ENCODE measurements around the gene SHD.
"Not testable (repeated sequence)": the region's sequence is repeated elsewhere in the genome, so short reads cannot be mapped to it uniquely, and the experiment has no call there.

SHD gene

DNA sequence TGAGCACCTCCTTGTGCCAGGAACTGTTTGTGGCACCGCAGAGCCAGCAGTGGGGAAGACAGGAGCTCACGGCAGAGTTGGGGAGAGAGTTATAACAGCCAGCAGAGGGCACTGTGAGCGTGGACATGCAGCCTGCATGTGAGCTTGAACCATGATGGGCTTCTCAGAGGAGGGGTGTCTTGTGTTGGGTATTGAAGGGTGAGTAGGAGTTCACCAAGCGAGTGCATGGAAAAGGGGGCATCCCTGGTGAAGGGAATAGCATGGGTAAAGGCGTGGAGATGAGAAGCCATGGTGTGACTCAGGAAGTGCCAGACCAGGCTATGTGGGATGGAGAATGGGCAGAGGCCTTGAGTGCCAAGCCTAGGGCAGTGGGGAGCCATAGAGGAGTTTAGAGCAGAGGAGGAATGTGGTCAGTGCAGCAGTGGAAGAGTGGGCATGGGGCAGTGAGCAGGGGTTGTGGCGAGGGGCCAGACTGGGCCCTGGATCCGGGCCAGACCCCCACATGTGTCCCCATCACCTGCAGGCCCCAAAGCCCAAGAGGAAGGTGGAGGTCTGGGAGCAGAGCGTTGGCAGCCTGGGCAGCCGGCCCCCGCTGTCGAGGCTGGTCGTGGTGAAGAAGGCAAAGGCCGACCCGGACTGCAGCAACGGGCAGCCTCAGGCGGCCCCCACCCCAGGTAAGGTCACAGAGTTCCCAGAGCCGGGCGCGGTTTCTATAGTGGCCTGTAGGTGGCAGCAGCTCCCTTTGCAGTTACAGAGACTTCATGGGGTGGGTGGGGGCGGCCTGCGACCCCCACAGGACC lies 11.8 kb upstream of the SHD start:
- peak; percentile 59 to 68 for DNase-seq

DNA sequence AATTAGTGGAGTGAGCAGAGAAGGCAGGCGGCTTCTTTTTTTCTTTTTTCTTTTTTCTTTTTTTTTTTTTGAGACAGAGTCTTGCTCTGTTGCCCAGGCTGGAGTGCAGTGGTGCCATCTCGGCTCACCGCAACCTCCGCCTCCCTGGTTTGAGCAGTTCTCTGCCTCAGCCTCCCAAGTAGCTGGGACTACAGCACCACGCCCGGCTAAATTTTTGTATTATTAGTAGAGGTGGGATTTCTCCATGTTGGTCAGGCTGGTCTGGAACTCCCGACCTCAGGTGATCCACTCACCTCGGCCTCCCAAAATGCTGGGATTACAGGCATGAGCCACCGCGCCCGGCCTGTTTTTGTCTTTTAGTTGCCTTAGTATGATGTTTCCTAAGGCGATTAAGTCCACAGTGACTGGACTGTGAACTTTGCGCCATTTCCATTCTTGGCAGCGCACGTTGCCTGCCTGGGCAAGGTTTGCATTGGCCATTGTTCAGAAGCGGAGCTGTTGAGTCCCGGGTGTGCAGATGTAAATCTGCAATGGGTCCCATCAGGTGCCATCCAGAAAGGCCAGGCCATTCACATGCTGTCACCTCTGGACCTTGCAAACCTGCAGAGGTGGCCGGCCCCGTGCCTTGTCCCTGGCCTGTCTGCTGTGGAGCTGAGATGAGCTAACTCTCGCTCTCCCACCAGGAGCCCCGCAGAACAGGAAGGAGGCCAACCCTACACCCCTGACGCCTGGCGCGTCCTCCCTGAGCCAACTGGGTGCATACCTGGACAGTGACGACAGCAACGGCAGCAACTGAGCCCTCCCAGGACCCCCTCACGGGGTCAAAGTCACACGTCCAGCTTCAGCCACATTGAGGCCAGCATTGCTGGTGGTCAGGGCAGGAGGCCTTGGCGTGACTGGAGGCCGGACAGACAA lies 10.9 kb upstream of the SHD start:
- DNase-seq, result no peak

DNA sequence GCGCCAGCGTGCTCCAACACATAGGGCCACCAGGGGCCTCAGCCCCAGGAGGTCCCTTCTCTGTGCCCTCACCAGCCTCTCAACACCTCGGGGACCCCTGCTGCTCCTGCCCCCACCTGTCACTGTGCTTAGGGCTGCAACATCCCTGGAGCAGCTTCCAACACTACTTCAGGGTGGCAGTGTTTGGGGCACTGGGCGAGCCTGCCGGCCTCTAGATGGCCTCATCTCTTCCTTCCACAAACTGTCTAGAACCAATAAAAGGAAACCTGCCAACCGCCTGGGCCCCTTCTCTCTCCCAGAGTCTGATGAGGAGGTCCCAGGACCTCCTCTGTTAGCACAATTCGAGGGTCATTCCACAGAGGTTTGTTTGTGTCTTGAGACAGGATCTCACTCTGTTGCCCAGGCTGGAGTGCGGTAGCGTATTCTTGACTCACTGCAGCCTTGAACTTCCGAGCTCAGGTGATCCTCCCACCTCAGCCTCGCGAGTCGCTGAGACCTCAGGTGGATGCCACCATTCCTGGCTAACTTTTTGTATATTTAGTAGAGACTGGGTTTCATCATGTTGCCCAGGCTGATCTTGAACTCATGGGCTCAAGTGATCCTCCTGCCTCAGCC lies 10.1 kb upstream of the SHD start:
- no peak for DNase-seq

DNA sequence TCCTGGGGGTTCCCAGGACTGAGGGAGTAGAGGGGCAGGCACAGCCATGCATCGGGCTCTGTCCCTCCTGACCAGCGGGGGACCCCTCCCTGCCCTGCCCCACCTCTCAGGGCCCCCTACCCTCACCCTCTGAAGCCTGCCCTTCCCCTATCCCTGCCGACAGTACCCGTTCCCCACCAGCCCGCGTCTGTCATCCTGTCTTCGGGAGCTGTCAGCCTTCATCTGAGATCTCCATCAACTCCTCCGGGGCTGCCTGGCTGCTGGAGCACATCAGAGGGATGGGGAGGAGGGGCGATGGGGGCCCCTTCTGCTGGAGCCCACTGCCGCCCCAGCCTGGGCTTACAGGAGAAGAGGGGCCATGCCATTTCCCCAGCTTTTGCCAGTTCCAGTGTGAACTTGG lies 6.2 kb upstream of the SHD start:
- no peak for DNase-seq

DNA sequence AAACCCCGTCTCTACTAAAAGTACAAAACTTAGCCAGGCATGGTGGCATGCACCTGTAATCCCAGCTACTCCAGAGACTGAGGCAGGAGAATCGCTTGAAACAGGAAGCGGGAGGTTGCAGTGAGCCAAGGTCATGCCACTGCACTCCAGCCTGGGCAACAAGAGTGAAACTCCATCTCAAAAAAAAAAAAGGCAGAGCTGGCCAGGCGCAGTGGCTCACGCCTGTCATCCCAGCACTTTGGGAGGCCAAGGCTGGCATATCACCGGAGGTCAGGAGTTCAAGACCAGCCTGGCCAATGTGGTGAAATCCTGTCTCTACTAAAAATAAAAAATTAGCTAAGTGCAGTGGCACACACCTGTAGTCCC lies 4.8 kb upstream of the SHD start:
- not testable (repeated sequence) for DNase-seq

DNA sequence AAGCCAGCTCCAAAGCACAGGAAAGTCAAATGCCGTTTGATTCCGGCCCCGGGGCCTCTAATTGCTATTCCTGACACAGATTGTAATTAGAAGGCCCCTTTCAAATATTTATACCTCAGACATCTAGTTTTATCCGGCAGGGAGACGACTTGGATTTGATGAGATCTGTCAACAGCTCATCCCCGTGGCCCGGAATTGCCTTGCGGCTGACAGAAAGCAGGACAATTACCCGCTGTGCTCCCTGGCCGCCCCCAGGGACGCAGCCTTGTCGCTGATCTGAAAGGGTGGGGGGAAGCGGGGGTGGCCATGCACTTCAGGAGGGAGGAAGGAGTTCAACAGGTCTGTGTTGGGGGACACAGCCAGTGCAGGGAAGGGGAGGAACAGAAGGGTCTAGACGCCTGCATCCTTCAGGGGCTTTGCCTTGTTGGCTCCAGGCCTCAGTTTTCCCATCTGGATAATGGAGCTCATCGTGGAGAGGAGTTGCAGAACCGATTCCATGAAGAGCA lies 1.8 kb upstream of the SHD start:
- no peak for DNase-seq

DNA sequence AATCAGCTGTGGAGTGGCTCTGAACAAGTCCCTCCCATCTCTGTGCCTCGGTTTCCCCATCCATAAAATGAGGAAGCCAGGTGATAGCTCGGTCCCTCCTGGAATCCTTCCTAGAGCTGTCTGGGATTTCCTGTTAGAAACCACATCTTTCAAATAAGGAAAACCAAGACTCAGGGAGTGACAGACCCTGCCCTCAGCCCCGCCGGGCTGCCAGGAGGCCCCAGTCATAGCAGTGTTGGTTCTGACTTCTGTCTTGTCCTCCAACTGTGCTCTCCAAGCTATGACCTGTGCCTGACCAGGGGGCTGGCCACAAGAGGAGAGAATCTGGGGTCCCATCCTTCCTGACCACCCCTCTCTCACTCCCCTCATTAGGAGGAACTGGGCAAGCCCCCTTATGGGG lies 1.1 kb upstream of the SHD start:
- no peak for DNase-seq

DNA sequence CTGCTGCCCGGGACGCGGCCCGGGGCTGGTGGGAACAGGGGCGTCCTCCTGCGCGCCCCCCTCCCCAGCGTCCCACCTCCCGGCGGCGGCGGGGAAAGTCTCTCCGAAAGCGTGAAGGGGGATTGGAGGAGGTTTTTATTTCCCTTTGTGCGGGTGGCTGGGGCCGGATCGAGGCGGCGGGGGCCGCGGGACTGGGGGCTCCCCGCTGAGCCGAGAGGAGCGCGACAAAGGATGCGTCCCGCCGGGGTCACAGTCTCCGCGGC lies 132 bp downstream of the SHD start:
- no peak for DNase-seq

DNA sequence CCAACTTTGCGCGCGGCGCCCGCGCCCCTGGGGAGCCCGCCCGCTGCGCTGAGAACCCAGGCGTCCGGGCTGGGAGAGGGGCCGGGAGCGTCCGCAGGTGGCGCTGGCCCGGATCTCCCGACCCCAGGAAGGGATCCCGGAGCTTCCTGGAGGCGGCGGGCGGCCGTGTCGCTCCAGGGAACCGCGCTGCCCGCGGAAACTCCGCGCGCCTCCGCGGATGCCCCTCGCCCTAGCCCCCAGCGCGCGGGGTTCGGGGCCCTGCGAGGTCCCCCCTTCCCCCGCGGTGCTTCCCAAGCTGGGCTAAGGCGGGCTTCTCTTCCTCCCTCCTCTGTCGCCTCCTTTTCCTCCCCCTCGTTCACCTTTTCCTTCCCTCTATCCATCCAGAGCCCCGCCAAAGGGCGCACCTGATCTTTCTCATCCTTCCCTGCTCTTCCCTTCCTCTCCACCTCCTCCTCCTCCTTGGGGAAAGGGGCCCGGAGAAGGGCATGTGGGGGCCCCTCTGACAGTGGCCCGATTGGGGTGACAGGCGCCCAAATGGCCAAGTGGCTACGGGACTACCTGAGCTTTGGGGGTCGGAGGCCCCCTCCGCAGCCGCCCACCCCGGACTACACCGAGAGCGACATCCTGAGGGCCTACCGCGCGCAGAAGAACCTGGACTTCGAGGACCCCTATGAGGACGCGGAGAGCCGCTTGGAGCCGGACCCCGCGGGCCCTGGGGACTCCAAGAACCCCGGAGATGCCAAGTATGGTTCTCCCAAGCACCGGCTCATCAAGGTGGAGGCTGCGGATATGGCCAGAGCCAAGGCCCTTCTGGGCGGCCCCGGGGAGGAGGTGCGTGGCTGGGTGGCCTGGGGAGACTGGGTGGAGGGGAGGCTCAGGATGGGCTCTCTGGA lies 710 bp downstream of the SHD start:
- DNase-seq, result no peak

DNA sequence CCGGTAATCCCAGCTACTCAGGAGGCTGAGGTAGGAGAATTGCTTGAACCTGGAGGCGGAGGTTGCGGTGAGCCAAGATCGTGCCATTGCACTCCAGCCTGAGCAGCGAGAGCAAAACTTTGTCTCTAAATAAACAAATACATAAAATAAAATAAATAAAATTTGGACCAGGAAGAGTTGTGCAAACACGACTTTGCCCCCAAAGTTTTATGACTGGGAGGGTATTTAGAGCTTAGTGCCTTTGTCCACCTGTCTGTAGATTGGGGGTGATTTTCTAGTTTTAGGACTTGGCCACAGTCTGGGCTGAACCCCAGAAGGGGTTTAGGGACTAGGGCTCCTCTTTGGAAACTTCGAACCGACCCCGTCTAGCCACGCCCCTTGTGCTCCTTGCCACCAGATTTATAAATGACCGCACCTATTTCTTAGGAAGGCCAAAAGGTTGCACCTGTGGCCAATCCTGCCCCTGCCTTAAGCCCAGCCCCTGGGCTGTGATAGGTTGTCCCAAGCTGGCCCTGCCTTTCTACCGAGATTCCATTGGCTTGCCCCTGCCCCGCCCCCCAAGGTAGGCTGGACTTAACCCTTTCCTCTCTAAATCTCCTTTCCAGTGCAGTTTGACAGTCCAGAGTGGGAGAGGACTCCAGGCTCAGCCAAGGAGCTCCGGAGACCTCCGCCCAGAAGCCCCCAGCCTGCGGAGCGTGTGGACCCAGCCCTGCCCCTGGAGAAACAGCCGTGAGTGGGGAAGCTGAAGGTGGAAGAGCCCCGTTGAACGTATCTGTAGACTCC lies 5.3 kb downstream of the SHD start:
- DNase-seq, result no peak

DNA sequence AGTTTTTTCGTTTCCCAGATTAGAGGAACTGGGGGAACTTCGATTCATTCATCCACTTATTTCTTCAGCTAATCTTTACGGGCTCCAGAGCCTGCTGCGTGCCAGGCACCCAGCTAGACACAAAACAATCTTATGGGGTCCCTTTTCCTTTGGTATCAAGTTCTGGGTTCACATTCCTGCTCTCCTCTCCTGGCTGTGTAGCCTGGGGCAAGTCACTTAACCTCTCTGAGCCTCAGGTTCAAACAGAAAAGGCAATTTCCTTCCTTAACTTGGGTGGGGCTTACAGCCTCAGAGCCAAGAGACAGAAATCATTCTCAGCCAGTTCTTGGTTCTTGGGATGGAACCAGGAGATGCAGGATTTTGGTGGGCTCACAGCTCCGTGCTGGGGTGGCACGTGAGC lies 5.9 kb downstream of the SHD start:
- no peak for DNase-seq

DNA sequence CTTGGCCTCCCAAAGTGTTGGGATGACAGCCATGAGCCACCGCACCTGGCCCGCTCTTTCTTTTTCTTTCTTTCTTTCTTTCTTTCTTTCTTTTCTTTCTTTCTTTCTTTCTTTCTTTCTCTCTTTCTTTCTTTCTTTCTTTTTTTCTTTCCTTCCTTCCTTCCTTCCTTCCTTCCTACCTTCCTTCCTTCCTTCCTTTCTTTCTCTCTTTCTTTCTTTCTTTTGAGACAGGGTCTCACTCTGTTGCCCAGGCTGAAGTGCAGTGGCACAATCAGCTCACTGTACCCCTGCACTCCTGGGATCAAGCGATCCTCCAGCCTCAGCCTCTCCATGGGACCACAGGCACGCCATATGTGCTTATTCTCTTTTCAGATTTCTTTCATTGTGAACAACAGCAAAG lies 7.1 kb downstream of the SHD start:
- not testable (repeated sequence) for DNase-seq

DNA sequence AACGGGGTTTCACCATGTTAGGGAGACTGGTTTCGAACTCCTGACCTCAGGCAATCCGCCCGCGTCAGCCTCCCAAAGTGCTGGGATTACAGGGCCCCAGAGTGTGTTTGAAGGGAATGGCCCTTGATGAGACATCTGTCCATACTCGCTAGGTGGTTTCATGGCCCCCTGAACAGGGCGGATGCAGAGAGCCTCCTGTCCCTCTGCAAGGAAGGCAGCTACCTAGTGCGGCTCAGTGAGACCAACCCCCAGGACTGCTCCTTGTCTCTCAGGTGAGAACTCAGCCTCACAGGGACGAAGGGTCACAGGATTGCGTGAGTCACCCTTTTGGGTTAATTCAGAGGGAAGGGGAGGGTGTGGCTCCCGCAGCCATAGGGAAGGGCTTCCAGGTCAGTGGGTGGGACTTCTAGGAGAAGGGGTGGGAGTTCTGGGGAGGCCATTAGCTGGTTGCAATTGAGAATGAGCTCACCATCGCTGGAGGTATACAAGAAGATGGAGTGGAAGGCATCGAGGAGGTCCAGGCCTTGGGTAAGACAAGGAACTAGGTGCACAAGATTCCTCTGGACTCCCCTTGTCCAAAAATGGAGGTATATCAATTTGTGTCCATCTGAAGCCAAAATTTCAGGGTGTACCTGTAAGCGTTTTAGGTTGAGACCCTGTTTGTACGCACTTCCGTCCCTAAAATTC lies 9.2 kb downstream of the SHD start:
- no peak for DNase-seq

DNA sequence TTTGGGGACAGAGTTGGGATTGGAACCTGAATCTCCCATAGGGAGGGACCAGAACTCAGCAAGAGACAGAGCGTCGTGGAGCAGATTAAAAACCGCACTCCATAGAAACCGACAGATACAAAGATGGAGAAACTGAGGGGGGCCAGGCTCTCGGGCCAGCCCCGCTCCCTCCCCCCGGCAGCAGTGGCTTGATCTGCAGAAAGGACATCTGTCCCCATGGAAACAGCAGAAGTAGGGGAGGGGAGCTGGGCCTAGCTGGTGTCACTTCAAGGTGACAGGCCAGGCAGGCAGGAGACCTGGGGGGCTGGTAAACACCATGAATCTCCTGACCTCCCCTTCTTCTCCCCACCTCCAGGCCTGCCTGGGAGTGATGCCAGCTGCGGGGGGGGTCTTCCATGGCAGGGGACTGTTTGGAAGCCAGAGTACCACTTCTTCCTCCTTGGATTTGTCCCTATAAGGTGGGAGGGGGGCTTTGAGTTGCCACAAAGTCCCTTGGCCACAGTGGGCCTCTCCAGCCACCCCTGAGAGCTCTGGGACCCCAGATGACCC lies 12.2 kb downstream of the SHD start:
- DNase-seq, result no peak

DNA sequence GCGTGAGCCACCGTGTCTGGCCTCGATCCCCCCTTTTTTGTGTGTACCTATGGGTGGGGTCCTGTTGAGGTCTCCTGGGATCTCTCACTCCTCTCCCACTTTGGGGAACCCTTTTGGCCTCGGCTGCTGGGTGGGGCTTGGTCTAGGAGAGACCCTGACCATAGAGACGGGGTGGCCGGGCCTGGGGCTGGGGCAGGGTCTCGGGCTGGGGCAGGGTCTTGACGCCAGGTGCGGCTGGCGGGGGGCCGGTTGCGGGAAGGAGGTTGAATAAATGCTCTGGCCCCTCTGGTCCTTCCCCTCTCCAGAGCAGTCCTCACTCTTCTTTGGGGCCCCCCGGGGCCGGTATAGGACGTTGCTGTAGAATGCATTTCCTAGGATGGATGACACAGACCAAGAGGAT lies 13.4 kb downstream of the SHD start:
- no peak for DNase-seq

DNA sequence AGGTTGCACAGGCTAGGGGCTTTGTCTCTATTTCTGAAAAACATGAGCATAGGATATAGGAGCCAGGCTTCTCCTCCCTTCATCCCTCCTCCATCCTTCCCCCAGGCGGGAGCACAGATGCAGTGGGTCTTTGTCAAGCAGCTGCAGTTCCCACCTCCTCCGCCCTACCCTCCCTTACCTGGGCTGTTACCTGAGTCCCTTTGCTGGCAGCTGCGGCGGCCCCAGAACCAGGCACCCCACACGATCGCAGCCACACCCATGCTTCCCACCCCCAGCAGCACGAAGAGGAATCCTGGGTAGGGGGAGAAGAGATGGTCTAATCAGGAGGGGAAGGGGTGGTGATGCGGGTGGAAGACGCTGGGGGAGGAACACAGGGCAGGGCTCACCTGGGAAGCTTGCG lies 15.3 kb downstream of the SHD start:
- no peak for DNase-seq

DNA sequence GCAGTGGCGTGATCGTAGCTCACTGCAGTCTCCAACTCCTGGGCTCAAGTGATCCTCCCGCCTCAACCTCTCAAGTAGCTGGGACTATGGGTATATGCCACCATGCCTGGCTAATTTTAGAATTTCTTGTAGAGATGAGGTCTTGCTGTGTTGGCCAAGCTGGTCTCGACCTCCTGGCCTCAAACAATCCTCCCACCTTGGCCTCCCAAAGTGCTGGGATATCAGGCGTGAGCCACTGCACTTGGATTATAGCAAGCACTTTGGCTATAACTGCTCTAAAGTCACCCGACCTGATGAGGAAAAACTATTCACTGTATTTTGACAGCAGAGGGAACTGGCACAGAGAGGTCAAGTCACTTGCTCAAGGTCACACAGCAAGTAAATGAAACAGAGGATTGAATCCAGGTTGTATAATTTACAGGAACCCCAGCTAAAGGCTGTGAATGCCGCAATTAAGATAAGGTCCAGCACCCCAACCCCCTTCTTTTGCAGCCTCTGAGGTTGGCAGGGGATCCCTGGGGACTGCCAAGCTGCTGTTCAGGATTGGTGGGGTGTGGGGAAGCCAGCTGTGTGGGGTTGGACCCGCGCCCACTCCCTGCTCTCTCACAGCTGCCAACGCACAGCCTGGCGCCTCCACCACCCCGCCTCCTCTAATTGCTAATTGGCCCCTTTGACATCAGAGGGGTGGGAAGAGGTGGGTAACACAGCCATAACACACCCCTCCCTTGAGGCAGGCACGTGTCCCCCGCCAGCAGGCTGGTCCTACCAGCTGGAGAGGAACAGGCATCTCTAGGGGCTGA lies 17.1 kb downstream of the SHD start:
- DNase-seq, result no peak

DNA sequence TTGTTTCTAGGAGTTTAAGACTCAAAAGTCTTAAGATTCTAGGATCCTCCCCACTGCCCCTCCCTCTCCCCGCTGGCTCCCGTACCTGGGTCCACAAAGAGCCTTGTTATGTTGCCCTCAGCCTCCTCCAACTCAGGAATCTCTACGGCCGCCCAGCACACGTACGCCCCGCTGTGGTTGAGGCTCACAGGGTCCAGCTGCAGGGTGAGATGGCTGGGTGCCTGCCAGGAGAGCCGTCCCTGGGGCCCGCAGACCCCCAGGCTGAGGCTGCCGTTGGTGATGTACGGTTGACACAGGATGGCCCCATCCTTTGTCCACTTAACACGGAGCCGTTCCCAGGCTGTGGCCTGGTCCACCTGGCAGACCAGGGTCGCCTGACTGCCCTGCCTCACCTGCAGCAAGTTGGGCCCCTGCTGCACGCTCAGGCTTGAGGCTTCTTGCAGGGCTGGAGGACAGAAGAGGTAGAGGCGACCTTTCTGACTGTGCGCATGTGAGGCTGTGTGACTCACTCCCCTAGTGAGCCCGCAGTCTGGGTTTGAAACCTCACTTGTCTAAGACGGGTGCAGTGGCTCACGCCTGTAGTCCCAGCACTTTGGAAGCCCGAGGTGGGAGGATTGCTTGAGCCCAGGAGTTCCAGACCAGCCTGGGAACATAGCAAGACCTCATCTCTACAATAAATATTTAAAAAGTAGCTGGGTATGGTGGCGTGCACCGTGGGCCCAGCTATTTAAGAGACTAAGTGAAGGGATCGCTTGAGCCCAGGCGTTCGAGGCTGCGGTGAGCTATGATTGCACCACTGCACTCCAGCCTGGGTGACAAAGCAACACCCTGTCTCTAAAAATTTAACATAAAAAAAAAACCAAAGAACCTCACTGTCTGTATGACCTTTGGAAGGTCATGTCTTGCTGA lies 19.1 kb downstream of the SHD start:
- DNase-seq, result no peak

Data from inflammatory macrophage (primary cell).